ENCODE measurements around the gene SYCP1. TPM values are rescaled to one million over a fixed set of nuclear protein-coding genes. Genes with fewer than 3 reads are reported as not detected.

SYCP1 gene
- total and polyA plus RNA-seq, 2 of the 13 experiments (the other 11 are each of a cell fraction or from before 2014, with no cell fraction given) = not detected

GRCh38 chr1:114956570-114956969 lies 101.9 kb downstream of the SYCP1 start:
- Histone ChIP-seq H3K9me3 (ENCODE audit: low read length) (no peaks in the 10 kb centered on the region), H3K4me2 (ENCODE audit: low read depth, low read length) (no peak overlapping the region), H3K4me1 (ENCODE audit: insufficient read depth, low read length) (no peaks in the 10 kb centered on the region), H2AFZ (ENCODE audit: low read length) (no peak overlapping the region), H3K27me3 (ENCODE audit: control insufficient read depth in 1 of 2, insufficient read depth in 2 of 2, low read length in 2 of 2) (no peaks in the 10 kb centered on the region), H4K20me1 (ENCODE audit: insufficient read depth, low read length) (no peaks in the 10 kb centered on the region), H3K36me3 (replicated peaks in 1 of 2; ENCODE audit: control insufficient read depth in 1 of 2, insufficient read depth in 2 of 2, low read length in 2 of 2) (no peaks in the 10 kb centered on the region), H3K4me3 (replicated peaks in 1 of 3; ENCODE audit: insufficient read depth in 1 of 3, low read depth in 2 of 3, low read length in 3 of 3) (no peak overlapping the region), H3K79me2 (ENCODE audit: insufficient read depth, low read length) (no peaks in the 10 kb centered on the region), H3K9ac (ENCODE audit: insufficient read depth, low read depth, low read length) (no peak overlapping the region), H3K27ac (ENCODE audit: extremely low read length, insufficient read depth, low read length) (no peak overlapping the region)
- WGBS (ENCODE audit: low lambda C conversion rate) = no CpG with 5 or more reads among the region's 1 CpG
- ChIA-PET POLR2A (no interaction called here), CTCF (ENCODE audit: low intra/inter-chr PET ratio, low total read pairs) (no interaction called here)
- intact Hi-C loops (cut with micrococcal nuclease; ENCODE audit: unreplicated experiment) = no loop called here
- FAIRE-seq = no peak
- in situ Hi-C loops (cut with HindIII; ENCODE audit: extremely low pct_ligation_motif_present, low pct_unique_long_range_greater_than_20kb) = no loop called here
- TF ChIP-seq, protein P1, sequence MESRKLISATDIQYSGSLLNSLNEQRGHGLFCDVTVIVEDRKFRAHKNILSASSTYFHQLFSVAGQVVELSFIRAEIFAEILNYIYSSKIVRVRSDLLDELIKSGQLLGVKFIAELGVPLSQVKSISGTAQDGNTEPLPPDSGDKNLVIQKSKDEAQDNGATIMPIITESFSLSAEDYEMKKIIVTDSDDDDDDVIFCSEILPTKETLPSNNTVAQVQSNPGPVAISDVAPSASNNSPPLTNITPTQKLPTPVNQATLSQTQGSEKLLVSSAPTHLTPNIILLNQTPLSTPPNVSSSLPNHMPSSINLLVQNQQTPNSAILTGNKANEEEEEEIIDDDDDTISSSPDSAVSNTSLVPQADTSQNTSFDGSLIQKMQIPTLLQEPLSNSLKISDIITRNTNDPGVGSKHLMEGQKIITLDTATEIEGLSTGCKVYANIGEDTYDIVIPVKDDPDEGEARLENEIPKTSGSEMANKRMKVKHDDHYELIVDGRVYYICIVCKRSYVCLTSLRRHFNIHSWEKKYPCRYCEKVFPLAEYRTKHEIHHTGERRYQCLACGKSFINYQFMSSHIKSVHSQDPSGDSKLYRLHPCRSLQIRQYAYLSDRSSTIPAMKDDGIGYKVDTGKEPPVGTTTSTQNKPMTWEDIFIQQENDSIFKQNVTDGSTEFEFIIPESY (CRISPR knock-in tag; IDR thresholded peaks at IDR 0.05) = no peak
- TF ChIP-seq, protein P2, sequence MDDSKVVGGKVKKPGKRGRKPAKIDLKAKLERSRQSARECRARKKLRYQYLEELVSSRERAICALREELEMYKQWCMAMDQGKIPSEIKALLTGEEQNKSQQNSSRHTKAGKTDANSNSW (CRISPR knock-in tag; IDR thresholded peaks at IDR 0.05; ENCODE audit: borderline replicate concordance) = no peak
- TF ChIP-seq ZNF350 (CRISPR knock-in tag; IDR thresholded peaks at IDR 0.05; ENCODE audit: borderline replicate concordance, low read depth) (no peak), TCF7 (IDR thresholded peaks at IDR 0.05; ENCODE audit: low read depth) (no peak), ZNF724P (CRISPR knock-in tag; IDR thresholded peaks at IDR 0.05; ENCODE audit: borderline replicate concordance) (no peak), HNRNPH1 (optimal IDR thresholded peaks at IDR 0.05; ENCODE audit: low read depth, low read length) (no peak), KDM3A (CRISPR knock-in tag; IDR thresholded peaks at IDR 0.05; ENCODE audit: low read depth) (no peak), RNF2 (conservative IDR thresholded peaks at IDR 0.05; ENCODE audit: low read depth) (no peak), CTCF (CRISPR knock-in tag; IDR thresholded peaks at IDR 0.05) (peak; percentile 74), STAG1 (CRISPR knock-in tag; IDR thresholded peaks at IDR 0.05) (peak; percentile 81), SMC3 (IDR thresholded peaks at IDR 0.05; ENCODE audit: low read length) (peak; percentile 48; the same call in 1 of the 2 replicates), ZNF678 (CRISPR knock-in tag; IDR thresholded peaks at IDR 0.05) (no peak)
- TF ChIP-seq, protein P3, sequence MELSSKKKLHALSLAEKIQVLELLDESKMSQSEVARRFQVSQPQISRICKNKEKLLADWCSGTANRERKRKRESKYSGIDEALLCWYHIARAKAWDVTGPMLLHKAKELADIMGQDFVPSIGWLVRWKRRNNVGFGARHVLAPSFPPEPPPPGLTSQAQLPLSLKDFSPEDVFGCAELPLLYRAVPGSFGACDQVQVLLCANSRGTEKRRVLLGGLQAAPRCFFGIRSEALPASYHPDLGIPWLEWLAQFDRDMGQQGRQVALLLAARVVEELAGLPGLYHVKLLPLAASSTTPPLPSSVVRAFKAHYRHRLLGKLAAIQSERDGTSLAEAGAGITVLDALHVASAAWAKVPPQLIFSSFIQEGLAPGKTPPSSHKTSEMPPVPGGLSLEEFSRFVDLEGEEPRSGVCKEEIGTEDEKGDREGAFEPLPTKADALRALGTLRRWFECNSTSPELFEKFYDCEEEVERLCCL (CRISPR knock-in tag; IDR thresholded peaks at IDR 0.05; ENCODE audit: borderline replicate concordance) = no peak
- DNase-seq (ENCODE audit: low spot score) = peak; percentile 5
- ATAC-seq = peak; percentile 72
- no TSS peak for BruUV-seq (replicated peaks)
